ENCODE results near the gene MAPKBP1.

DNA sequence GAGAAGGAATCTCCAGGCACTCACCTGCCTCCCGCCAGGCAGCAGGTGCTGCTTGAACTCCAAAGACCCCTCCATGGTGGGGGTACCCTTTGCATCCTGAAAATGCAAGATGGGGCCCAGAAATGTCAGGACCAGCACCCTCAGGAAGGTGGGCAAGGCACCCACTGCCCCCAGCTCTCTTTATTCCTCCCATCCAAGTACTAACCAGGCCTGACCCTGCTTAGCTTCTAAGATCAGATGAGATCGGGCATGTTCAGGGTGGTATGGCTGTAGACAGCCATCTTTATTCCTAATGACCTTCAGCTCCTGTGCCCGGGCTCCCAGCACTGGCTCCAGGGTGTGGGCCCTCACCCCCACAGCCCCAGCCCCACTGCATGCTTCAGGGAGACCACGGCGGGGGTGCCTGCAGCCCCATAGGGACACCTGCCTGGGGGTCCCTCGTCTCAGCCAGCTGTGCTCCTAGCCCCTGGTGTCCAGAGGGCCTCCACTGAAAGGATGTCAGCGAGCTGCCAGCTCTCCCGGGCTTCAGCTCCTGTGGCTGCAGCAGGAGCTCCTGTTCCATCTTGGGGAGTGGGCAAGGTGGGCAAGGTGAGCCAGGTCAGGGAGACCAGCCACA, 77.6 kb downstream of the MAPKBP1 start:
- TF ChIP-seq, protein P1, sequence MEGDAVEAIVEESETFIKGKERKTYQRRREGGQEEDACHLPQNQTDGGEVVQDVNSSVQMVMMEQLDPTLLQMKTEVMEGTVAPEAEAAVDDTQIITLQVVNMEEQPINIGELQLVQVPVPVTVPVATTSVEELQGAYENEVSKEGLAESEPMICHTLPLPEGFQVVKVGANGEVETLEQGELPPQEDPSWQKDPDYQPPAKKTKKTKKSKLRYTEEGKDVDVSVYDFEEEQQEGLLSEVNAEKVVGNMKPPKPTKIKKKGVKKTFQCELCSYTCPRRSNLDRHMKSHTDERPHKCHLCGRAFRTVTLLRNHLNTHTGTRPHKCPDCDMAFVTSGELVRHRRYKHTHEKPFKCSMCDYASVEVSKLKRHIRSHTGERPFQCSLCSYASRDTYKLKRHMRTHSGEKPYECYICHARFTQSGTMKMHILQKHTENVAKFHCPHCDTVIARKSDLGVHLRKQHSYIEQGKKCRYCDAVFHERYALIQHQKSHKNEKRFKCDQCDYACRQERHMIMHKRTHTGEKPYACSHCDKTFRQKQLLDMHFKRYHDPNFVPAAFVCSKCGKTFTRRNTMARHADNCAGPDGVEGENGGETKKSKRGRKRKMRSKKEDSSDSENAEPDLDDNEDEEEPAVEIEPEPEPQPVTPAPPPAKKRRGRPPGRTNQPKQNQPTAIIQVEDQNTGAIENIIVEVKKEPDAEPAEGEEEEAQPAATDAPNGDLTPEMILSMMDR (IDR thresholded peaks at IDR 0.05; ENCODE audit: poor library complexity, severe bottlenecking) = no peak
- TF ChIP-seq, protein P2, sequence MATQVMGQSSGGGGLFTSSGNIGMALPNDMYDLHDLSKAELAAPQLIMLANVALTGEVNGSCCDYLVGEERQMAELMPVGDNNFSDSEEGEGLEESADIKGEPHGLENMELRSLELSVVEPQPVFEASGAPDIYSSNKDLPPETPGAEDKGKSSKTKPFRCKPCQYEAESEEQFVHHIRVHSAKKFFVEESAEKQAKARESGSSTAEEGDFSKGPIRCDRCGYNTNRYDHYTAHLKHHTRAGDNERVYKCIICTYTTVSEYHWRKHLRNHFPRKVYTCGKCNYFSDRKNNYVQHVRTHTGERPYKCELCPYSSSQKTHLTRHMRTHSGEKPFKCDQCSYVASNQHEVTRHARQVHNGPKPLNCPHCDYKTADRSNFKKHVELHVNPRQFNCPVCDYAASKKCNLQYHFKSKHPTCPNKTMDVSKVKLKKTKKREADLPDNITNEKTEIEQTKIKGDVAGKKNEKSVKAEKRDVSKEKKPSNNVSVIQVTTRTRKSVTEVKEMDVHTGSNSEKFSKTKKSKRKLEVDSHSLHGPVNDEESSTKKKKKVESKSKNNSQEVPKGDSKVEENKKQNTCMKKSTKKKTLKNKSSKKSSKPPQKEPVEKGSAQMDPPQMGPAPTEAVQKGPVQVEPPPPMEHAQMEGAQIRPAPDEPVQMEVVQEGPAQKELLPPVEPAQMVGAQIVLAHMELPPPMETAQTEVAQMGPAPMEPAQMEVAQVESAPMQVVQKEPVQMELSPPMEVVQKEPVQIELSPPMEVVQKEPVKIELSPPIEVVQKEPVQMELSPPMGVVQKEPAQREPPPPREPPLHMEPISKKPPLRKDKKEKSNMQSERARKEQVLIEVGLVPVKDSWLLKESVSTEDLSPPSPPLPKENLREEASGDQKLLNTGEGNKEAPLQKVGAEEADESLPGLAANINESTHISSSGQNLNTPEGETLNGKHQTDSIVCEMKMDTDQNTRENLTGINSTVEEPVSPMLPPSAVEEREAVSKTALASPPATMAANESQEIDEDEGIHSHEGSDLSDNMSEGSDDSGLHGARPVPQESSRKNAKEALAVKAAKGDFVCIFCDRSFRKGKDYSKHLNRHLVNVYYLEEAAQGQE (IDR thresholded peaks at IDR 0.05; ENCODE audit: borderline replicate concordance) = no peak

Data from neural cell (in vitro differentiated cells).